Effector memory CD8-positive, alpha-beta T cell (primary cell): ENCODE data around the gene IGSF21.
"Not testable (repeated sequence)": the region's sequence is repeated elsewhere in the genome, so short reads cannot be mapped to it uniquely, and the experiment has no call there.

Experiments
- ATAC-seq: fragments of 150-1000 bp; cut with Tn5 transposase; replicated peaks from 2 replicates; pipeline ENCODE4 v1.10.0; 2021; ENCODE audit warnings: mild to moderate bottlenecking, moderate library complexity
- DNase-seq, 3 experiments: peaks; one replicate each; pipeline ENCODE4 v3.0.0; 2021
- H3K27ac Mint-ChIP-seq, 2 donors: one replicate each; pipeline ENCODE4 v1.8.0; 2022; ENCODE audit warnings: mild to moderate bottlenecking in 2 of 2, mixed read lengths in 2 of 2, moderate library complexity in 2 of 2
- H3K27me3 Mint-ChIP-seq, 2 donors: one replicate each; pipeline ENCODE4 v1.8.0; 2022; ENCODE audit warnings: mixed read lengths in 2 of 2
- H3K36me3 Mint-ChIP-seq: one replicate; pipeline ENCODE4 v1.8.0; 2022; ENCODE audit warnings: mild to moderate bottlenecking, moderate library complexity, mixed read lengths; ENCODE audit not compliant: insufficient read depth
- H3K4me1 Mint-ChIP-seq, 2 donors: one replicate each; pipeline ENCODE4 v1.8.0; 2022; ENCODE audit warnings: low read depth in 2 of 2, mixed read lengths in 2 of 2
- H3K4me3 Mint-ChIP-seq, 2 donors: one replicate each; pipeline ENCODE4 v1.8.0; 2022; ENCODE audit warnings: mild to moderate bottlenecking in 2 of 2, mixed read lengths in 2 of 2, moderate library complexity in 2 of 2
- H3K9me3 Mint-ChIP-seq, 2 donors: one replicate each; pipeline ENCODE4 v1.8.0; 2022; ENCODE audit warnings: mixed read lengths in 2 of 2

IGSF21 gene

GRCh38 chr1:18415448-18416027, 307.9 kb downstream of the IGSF21 start:
- Mint-ChIP-seq H3K27me3 (peaks cover 21 to 48% of the 10 kb centered on the region in 2 donors), H3K9me3 (peaks cover 2 to 21% of the 10 kb centered on the region in 2 donors), H3K36me3 (no peaks in the 10 kb centered on the region), H3K4me1 (no peaks in the 10 kb centered on the region), H3K4me3 (no peak overlapping the region), H3K27ac (no peak overlapping the region)
- no peak for ATAC-seq
- DNase-seq = no peak

DNA sequence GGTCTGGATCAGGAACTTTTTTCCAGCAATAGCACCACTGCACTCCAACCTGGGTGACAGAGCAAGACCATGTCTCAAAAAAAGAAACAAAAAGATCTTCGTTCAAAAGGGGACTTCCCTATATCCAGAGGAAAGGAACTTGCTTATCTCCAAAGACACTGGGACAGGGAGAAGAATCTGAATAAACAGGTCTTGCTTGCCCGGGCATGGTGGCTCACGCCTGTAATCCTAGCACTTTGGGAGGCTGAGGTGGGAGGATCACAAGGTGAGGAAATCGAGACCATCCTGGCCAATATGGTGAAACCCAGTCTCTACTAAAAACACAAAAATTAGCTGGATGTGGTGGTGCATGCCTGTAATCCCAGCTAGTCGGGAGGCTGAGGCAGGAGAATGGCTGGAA, 308.5 kb downstream of the IGSF21 start:
- not testable (repeated sequence) for H3K4me3 Mint-ChIP-seq

GRCh38 chr1:18417316-18418269, 310.0 kb downstream of the IGSF21 start:
- Mint-ChIP-seq H3K4me1 (no peaks in the 10 kb centered on the region), H3K36me3 (no peaks in the 10 kb centered on the region), H3K27me3 (peaks cover 28 to 59% of the 10 kb centered on the region in 2 donors), H3K9me3 (peaks cover 0 to 10% of the 10 kb centered on the region in 2 donors), H3K4me3 (no peak overlapping the region), H3K27ac (no peak overlapping the region)
- no peak for ATAC-seq
- no peak for DNase-seq

More for the DNA sequence above, 308.5 kb downstream of the IGSF21 start:
- not testable (repeated sequence) for H3K27ac Mint-ChIP-seq, H3K36me3 Mint-ChIP-seq, DNase-seq, H3K4me1 Mint-ChIP-seq, ATAC-seq
- Mint-ChIP-seq H3K9me3 (peaks cover 2 to 19% of the 10 kb centered on the region in 2 donors), H3K27me3 (peaks cover 22 to 51% of the 10 kb centered on the region in 2 donors)

DNA sequence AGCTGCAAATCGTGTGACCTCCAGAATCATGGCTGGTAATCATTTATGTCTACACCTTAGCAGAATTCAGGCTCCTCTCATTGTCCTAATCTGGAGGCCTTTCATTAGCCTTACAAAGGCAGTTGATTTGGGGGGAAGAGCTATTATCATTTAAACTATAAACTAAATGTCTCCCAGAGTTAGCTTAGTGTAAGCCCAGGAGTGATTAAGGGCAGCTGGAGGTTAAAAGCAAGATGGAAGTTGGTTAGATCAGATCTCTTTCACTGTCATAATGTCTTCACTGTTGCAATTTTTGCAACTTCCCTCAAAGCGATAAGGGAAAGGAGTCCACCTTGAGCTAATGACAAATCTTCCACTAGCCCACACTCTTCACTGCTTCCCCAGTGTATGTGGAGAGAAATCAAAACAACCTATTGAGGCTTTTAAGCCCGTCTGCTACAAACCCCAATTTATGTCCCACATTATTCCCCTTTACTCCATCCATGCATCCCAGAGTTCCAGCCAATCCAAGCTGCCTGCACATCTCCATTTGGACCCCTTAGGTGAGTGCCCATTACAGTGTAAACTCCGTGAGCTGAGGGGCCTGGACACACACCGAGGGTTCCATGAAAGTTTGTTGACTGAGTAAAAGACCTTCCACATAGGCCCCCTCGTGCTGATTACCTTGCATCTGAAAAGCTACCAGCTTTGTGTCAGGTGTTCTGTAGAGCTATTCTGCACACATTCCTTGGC, 311.7 kb downstream of the IGSF21 start:
- Mint-ChIP-seq H3K27me3 (peaks cover 23 to 54% of the 10 kb centered on the region in 2 donors), H3K9me3 (peaks cover 0 to 5% of the 10 kb centered on the region in 2 donors), H3K4me3 (no peak overlapping the region), H3K27ac (no peak overlapping the region), H3K4me1 (no peaks in the 10 kb centered on the region), H3K36me3 (no peaks in the 10 kb centered on the region)
- no peak for ATAC-seq
- DNase-seq = no peak

DNA sequence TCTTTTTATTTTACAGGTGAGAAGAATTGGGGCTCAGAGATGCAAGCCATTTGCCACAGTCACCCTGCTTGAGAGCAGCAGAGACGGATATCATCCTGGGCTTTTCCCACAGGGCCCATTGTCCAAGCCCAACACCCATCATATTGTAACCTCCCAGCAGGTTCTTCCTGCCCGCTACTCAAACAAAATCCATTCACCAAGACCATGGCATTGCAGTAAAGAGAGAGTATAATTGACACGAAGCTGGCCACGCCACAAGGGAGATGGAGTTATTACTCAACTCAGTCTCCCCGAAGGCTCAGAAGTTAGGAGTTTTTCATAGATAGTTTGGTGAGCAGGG, 312.2 kb downstream of the IGSF21 start:
- H3K36me3 Mint-ChIP-seq = no peaks in the 10 kb centered on the region
- no peak overlapping the region for H3K27ac Mint-ChIP-seq
- H3K27me3 Mint-ChIP-seq = peaks cover 18 to 48% of the 10 kb centered on the region in 2 donors
- no peak overlapping the region for H3K4me3 Mint-ChIP-seq
- no peaks in the 10 kb centered on the region for H3K9me3 Mint-ChIP-seq
- DNase-seq = no peak
- ATAC-seq = no peak
- H3K4me1 Mint-ChIP-seq = no peaks in the 10 kb centered on the region

- H3K4me3 Mint-ChIP-seq = no peak overlapping the region
- H3K4me1 Mint-ChIP-seq = no peaks in the 10 kb centered on the region
These were observed 314.6 kb downstream of the IGSF21 start for GRCh38 chr1:18422076-18422777.

GRCh38 chr1:18422954-18423353, 315.4 kb downstream of the IGSF21 start:
- ATAC-seq = no peak
- peaks cover 12 to 39% of the 10 kb centered on the region in 2 donors for H3K27me3 Mint-ChIP-seq

More at GRCh38 chr1:18422076-18422777, 314.6 kb downstream of the IGSF21 start:
- Mint-ChIP-seq H3K27ac (no peak overlapping the region), H3K36me3 (no peaks in the 10 kb centered on the region), H3K9me3 (no peaks in the 10 kb centered on the region), H3K27me3 (peaks cover 13 to 42% of the 10 kb centered on the region in 2 donors)
- ATAC-seq (no peak), DNase-seq (no peak)

GRCh38 chr1:18426580-18426979, 319.0 kb downstream of the IGSF21 start:
- H3K27ac Mint-ChIP-seq = no peak overlapping the region
- H3K4me1 Mint-ChIP-seq = no peaks in the 10 kb centered on the region
- H3K27me3 Mint-ChIP-seq = peaks cover 18 to 26% of the 10 kb centered on the region in 2 donors
- H3K4me3 Mint-ChIP-seq = no peak overlapping the region
- H3K36me3 Mint-ChIP-seq = no peaks in the 10 kb centered on the region
- DNase-seq (no peak), ATAC-seq (no peak)
- no peaks in the 10 kb centered on the region for H3K9me3 Mint-ChIP-seq

More at GRCh38 chr1:18422954-18423353, 315.4 kb downstream of the IGSF21 start:
- Mint-ChIP-seq H3K27ac (no peak overlapping the region), H3K9me3 (no peaks in the 10 kb centered on the region), H3K36me3 (no peaks in the 10 kb centered on the region), H3K4me3 (no peak overlapping the region), H3K4me1 (no peaks in the 10 kb centered on the region)
- no peak for DNase-seq
